Neural progenitor cell (in vitro differentiated cells): Measurements from ENCODE around the gene TENT5C.

Experiments
- EZH2 ChIP-seq: fragments of 200-600 bp; sonication (generic); IDR thresholded peaks from 2 replicates; pipeline ENCODE4 v1.6.1; 2017; ENCODE audit warnings: antibody characterized with exemption, mild to moderate bottlenecking, moderate library complexity
- EZH2phosphoT487 ChIP-seq: fragments of 200-600 bp; sonication (generic); IDR thresholded peaks from 2 replicates; pipeline ENCODE4 v1.6.1; 2017; ENCODE audit warnings: antibody characterized with exemption
- TF ChIP-seq, protein P1 (sequence below): fragments of 200-600 bp; sonication (generic); IDR thresholded peaks from 2 replicates; pipeline ENCODE4 v1.5.1; 2017; ENCODE audit warnings: antibody characterized with exemption, mild to moderate bottlenecking

DNA sequence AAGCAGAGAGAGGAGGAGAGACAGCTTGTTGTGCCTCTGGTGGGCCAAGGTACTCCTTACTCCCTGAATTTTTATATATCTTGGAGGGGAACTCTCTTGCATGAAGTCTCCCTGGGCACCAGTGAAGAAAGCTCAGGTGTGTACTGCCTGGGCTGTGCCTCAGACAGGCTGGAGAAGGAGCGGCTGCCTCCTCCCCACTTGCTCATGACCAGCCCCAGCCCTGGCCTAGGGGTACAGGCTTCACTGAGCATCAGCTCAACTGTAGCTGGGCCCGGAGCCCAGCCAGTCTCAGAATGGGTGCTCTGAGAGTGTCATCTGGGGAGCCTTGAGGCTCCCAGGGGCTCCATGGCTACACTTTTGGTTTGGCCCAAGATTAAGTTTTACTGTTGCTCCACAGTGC, 44.8 kb upstream of the TENT5C start:
- TF ChIP-seq, protein P1, sequence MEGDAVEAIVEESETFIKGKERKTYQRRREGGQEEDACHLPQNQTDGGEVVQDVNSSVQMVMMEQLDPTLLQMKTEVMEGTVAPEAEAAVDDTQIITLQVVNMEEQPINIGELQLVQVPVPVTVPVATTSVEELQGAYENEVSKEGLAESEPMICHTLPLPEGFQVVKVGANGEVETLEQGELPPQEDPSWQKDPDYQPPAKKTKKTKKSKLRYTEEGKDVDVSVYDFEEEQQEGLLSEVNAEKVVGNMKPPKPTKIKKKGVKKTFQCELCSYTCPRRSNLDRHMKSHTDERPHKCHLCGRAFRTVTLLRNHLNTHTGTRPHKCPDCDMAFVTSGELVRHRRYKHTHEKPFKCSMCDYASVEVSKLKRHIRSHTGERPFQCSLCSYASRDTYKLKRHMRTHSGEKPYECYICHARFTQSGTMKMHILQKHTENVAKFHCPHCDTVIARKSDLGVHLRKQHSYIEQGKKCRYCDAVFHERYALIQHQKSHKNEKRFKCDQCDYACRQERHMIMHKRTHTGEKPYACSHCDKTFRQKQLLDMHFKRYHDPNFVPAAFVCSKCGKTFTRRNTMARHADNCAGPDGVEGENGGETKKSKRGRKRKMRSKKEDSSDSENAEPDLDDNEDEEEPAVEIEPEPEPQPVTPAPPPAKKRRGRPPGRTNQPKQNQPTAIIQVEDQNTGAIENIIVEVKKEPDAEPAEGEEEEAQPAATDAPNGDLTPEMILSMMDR: no peak
- TF ChIP-seq EZH2phosphoT487 (no peak), EZH2 (no peak)
